HG03469 (cell line): ENCODE results near the gene IKZF3.
"Not testable (repeated sequence)": the region's sequence is repeated elsewhere in the genome, so short reads cannot be mapped to it uniquely, and the experiment has no call there.

Experiments
- ATAC-seq: cut with Tn5 transposase; IDR thresholded peaks from one replicate; pipeline ENCODE4 v1.9.1; 2021; ENCODE audit warnings: mild to moderate bottlenecking, moderate library complexity, moderate number of reproducible peaks; ENCODE audit not compliant: unreplicated experiment

The IKZF3 gene

GRCh38 chr17:39861235-39861634 is 2.9 kb downstream of the IKZF3 start:
- no peak for ATAC-seq

- not testable (repeated sequence) for ATAC-seq
Observed at GRCh38 chr17:39855911-39856649, 8.0 kb downstream of the IKZF3 start.

- ATAC-seq = no peak
Observed at GRCh38 chr17:39854909-39855308, 9.2 kb downstream of the IKZF3 start.

- ATAC-seq = no peak
Observed at GRCh38 chr17:39852239-39852638, 11.9 kb downstream of the IKZF3 start.

- not testable (repeated sequence) for ATAC-seq
Observed at GRCh38 chr17:39850186-39850585, 13.9 kb downstream of the IKZF3 start.

GRCh38 chr17:39848600-39848999 is 15.5 kb downstream of the IKZF3 start:
- ATAC-seq = no peak

- no peak for ATAC-seq
Observed at GRCh38 chr17:39846205-39846604, 17.9 kb downstream of the IKZF3 start.

- ATAC-seq = no peak
Observed at GRCh38 chr17:39845052-39845846, 18.9 kb downstream of the IKZF3 start.

- no peak for ATAC-seq
Observed at GRCh38 chr17:39841134-39841683, 22.9 kb downstream of the IKZF3 start.

- ATAC-seq = no peak
Observed at GRCh38 chr17:39838784-39839183, 25.3 kb downstream of the IKZF3 start.

GRCh38 chr17:39838057-39838456 is 26.1 kb downstream of the IKZF3 start:
- no peak for ATAC-seq

GRCh38 chr17:39836117-39836516 is 28.0 kb downstream of the IKZF3 start:
- no peak for ATAC-seq

- no peak for ATAC-seq
Observed at GRCh38 chr17:39835038-39835786, 28.9 kb downstream of the IKZF3 start.

GRCh38 chr17:39834017-39834416 is 30.1 kb downstream of the IKZF3 start:
- ATAC-seq = no peak

- no peak for ATAC-seq
Observed at GRCh38 chr17:39831588-39831987, 32.5 kb downstream of the IKZF3 start.

- no peak for ATAC-seq
Observed at GRCh38 chr17:39828443-39828842, 35.7 kb downstream of the IKZF3 start.

- ATAC-seq = no peak
Observed at GRCh38 chr17:39826334-39826733, 37.8 kb downstream of the IKZF3 start.

- ATAC-seq = no peak
Observed at GRCh38 chr17:39823407-39824054, 40.6 kb downstream of the IKZF3 start.

- ATAC-seq = no peak
Observed at GRCh38 chr17:39822051-39822451, 42.1 kb downstream of the IKZF3 start.

GRCh38 chr17:39820987-39821386 is 43.1 kb downstream of the IKZF3 start:
- no peak for ATAC-seq

GRCh38 chr17:39820541-39820940 is 43.6 kb downstream of the IKZF3 start:
- ATAC-seq = no peak
